IPS-20b (cell line): ENCODE data around the gene ADAM11.
A peak's percentile ranks its signal among the peaks of the same experiment; 100 is the strongest.

Source experiments
- H3K27ac ChIP-seq: one replicate; pipeline ENCODE4 v1.5.1; 2013; ENCODE audit warnings: low read length
- H3K27me3 ChIP-seq: 2 replicates; pipeline ENCODE4 v1.6.1; 2013; ENCODE audit warnings: mild to moderate bottlenecking, low read length, inconsistent platforms; ENCODE audit not compliant: insufficient read depth
- H3K36me3 ChIP-seq: 2 replicates; pipeline ENCODE4 v1.6.1; 2013; ENCODE audit warnings: low read depth, mild to moderate bottlenecking, inconsistent platforms, low read length, moderate library complexity; ENCODE audit not compliant: insufficient read depth
- H3K4me1 ChIP-seq: 2 replicates; pipeline ENCODE4 v1.6.1; 2013; ENCODE audit warnings: mild to moderate bottlenecking, control low read depth, inconsistent platforms, low read length, moderate library complexity; ENCODE audit not compliant: insufficient read depth
- H3K4me3 ChIP-seq: 2 replicates; pipeline ENCODE4 v1.5.1; 2013; ENCODE audit warnings: mild to moderate bottlenecking, low read length, inconsistent platforms
- H3K9ac ChIP-seq: 2 replicates; pipeline ENCODE4 v1.6.1; 2013; ENCODE audit warnings: low read depth, mild to moderate bottlenecking, inconsistent platforms, low read length, moderate library complexity
- H3K9me3 ChIP-seq: 2 replicates; pipeline ENCODE4 v1.6.1; 2013; ENCODE audit warnings: mild to moderate bottlenecking, low read depth, low read length, inconsistent platforms; ENCODE audit not compliant: insufficient read depth

Gene ADAM11

DNA sequence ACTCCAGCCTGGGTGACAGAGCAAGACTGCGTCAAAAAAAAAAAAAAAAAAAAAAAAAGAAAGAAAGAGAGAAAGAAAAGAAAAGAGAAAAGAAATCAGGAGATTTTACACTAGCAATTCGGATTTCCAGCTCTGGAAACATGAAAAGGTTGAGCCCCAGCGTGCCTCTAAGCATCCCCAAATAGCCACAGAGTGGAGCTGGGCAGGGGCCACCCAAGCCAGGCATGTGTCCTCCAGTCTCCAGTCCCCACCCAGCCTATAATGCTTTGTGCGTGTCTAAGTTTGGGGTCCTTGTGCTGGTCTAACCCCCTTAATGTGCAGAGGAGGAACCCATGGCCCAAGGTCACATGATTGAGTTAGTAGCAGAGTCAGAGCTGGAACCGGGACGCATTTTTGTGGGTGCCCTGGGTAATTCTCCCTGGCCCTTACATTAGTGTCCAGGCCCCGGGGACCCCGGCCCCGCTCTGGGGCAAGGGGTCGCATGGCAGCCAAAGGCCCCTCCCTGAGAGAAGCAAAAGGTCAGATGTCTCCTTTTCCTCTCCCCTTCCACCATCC is 19.9 kb downstream of the ADAM11 start:
- Histone ChIP-seq H3K9me3 (no peaks in the 10 kb centered on the region), H3K4me3 (peak overlapping the region; percentile 48; the same call in 1 of the 2 replicates), H3K4me1 (peaks cover 19% of the 10 kb centered on the region), H3K27me3 (peaks cover 23% of the 10 kb centered on the region), H3K9ac (no peak overlapping the region; the same call in 1 of the 2 replicates), H3K36me3 (no peaks in the 10 kb centered on the region), H3K27ac (no peak overlapping the region)

DNA sequence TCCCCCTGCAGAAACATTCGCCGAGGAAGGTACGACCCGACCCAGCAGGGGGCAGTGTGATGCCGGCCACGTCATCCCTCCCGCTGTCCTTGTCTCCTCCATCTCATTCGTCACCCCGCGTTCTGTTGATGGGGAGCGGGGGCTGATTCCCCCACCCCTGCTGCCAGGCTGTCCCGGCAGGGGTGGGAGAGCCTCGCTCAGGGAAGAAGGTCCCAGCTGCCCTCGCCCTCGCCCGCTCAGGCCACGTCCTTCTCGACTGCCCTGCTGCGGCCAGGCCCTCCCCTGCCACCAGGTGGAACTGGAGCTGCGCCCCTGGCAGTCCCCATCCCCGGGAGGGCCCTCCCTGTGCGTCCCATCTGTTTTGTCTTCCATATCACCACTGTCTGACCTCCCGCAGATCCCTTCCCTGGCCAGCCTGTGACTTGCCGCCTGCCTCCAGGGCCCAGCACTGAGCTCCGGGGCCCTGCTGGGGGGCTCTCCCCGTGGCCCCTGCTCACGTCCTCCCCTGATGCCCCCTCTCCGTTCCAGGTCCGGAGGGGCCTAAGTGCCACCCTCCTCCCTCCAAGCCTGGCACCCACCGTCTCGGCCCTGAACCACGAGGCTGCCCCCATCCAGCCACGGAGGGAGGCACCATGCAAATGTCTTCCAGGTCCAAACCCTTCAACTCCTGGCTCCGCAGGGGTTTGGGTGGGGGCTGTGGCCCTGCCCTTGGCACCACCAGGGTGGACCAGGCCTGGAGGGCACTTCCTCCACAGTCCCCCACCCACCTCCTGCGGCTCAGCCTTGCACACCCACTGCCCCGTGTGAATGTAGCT is 20.6 kb downstream of the ADAM11 start:
- no peaks in the 10 kb centered on the region for H3K9me3 ChIP-seq
- H3K36me3 ChIP-seq = no peaks in the 10 kb centered on the region
- H3K9ac ChIP-seq = peak overlapping the region; percentile 3; the same call in 1 of the 2 replicates
- H3K4me1 ChIP-seq = peaks cover 19% of the 10 kb centered on the region
- H3K27me3 ChIP-seq = peaks cover 23% of the 10 kb centered on the region
- H3K27ac ChIP-seq = no peak overlapping the region
- H3K4me3 ChIP-seq = peak overlapping the region; percentile 48; the same call in 1 of the 2 replicates

DNA sequence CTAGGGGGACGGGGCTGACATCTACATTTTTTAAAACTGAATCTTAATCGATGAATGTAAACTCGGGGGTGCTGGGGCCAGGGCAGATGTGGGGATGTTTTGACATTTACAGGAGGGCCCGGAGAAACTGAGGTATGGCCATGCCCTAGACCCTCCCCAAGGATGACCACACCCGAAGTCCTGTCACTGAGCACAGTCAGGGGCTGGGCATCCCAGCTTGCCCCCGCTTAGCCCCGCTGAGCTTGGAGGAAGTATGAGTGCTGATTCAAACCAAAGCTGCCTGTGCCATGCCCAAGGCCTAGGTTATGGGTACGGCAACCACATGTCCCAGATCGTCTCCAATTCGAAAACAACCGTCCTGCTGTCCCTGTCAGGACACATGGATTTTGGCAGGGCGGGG is 21.4 kb downstream of the ADAM11 start:
- H3K36me3 ChIP-seq = no peaks in the 10 kb centered on the region
- no peak overlapping the region for H3K4me3 ChIP-seq
- H3K27me3 ChIP-seq = peaks cover 23% of the 10 kb centered on the region
- peaks cover 19% of the 10 kb centered on the region for H3K4me1 ChIP-seq
- H3K27ac ChIP-seq = no peak overlapping the region
- H3K9me3 ChIP-seq = no peaks in the 10 kb centered on the region
- no peak overlapping the region for H3K9ac ChIP-seq

GRCh38 chr17:44780845-44781480 is 22.2 kb downstream of the ADAM11 start:
- Histone ChIP-seq H3K4me3 (no peak overlapping the region), H3K36me3 (no peaks in the 10 kb centered on the region), H3K4me1 (peaks cover 19% of the 10 kb centered on the region), H3K9ac (no peak overlapping the region), H3K27ac (no peak overlapping the region), H3K9me3 (no peaks in the 10 kb centered on the region), H3K27me3 (peaks cover 22% of the 10 kb centered on the region)

- Histone ChIP-seq H3K36me3 (no peaks in the 10 kb centered on the region), H3K4me1 (peaks cover 19% of the 10 kb centered on the region), H3K9me3 (no peaks in the 10 kb centered on the region), H3K4me3 (peak overlapping the region; percentile 19; the same call in 1 of the 2 replicates), H3K27ac (no peak overlapping the region), H3K27me3 (peaks cover 15% of the 10 kb centered on the region), H3K9ac (peak overlapping the region; percentile 43; the same call in 1 of the 2 replicates)
Observed at GRCh38 chr17:44781551-44782325, 22.9 kb downstream of the ADAM11 start.

DNA sequence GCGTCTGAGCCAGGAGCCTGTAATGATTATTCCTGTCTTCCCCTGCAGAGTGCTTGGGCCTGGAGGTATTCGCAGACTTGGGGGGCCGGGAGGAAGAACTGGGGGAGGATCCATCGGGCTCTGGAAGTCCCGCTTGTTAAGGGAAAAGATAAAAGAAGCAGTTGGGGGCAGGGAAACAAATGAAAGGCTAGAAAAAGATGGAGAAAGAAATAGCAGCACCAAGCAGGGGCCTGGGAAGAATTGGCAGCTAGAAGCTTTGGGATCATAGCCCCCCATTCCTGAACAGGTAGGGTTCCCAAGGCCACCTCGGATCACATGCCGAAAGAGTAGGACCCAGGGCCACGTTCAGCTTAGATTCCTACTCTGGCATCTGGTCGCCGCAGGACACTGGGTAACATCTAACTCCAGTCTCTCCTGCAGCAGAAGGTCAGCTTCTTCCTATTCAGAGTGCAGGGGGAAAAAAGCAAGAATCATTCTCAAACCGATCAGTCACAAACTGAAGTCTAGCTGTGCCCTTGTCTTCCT is 23.6 kb downstream of the ADAM11 start:
- peak overlapping the region; percentile 20; the same call in 1 of the 2 replicates for H3K9ac ChIP-seq

GRCh38 chr17:44785921-44786320 is 27.1 kb downstream of the ADAM11 start:
- H3K4me3 ChIP-seq = no peak overlapping the region
- no peaks in the 10 kb centered on the region for H3K9me3 ChIP-seq
- H3K27me3 ChIP-seq = no peaks in the 10 kb centered on the region
- peaks cover 17% of the 10 kb centered on the region for H3K4me1 ChIP-seq
- no peak overlapping the region for H3K9ac ChIP-seq
- no peak overlapping the region for H3K27ac ChIP-seq
- no peaks in the 10 kb centered on the region for H3K36me3 ChIP-seq

More for the DNA sequence above, 23.6 kb downstream of the ADAM11 start:
- Histone ChIP-seq H3K4me3 (peak overlapping the region; percentile 19; the same call in 1 of the 2 replicates), H3K4me1 (peaks cover 19% of the 10 kb centered on the region), H3K27ac (no peak overlapping the region), H3K9me3 (no peaks in the 10 kb centered on the region), H3K27me3 (peaks cover 8% of the 10 kb centered on the region), H3K36me3 (no peaks in the 10 kb centered on the region)

DNA sequence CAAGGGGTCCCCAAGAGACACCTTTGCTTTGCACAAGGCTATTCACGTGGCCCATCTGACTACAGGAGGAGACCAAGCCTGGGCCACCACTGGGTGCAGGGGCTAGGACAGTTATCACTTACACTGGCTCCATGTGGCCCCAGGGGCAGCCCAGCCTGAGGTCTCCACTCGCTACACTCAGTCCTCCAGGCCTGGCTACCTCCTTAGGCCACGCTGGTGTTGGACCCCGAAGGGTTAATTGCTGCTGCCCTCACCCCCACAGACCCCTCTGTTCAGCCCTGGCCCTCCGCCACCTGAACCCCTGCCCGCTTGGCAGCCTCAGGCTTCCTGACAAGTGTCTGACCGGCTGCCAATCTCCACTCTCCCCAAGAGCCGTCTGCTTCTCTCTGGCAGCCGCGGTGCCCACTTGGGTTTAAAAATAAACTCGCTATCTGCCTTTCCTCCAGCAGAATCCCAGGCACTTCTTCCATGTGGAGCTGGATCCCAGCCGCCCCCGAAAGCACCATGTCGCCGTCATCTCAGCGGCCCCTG is 27.8 kb downstream of the ADAM11 start:
- Histone ChIP-seq H3K9ac (no peak overlapping the region), H3K9me3 (no peaks in the 10 kb centered on the region), H3K4me3 (no peak overlapping the region), H3K27me3 (no peaks in the 10 kb centered on the region), H3K4me1 (peaks cover 11% of the 10 kb centered on the region), H3K27ac (no peak overlapping the region), H3K36me3 (no peaks in the 10 kb centered on the region)

DNA sequence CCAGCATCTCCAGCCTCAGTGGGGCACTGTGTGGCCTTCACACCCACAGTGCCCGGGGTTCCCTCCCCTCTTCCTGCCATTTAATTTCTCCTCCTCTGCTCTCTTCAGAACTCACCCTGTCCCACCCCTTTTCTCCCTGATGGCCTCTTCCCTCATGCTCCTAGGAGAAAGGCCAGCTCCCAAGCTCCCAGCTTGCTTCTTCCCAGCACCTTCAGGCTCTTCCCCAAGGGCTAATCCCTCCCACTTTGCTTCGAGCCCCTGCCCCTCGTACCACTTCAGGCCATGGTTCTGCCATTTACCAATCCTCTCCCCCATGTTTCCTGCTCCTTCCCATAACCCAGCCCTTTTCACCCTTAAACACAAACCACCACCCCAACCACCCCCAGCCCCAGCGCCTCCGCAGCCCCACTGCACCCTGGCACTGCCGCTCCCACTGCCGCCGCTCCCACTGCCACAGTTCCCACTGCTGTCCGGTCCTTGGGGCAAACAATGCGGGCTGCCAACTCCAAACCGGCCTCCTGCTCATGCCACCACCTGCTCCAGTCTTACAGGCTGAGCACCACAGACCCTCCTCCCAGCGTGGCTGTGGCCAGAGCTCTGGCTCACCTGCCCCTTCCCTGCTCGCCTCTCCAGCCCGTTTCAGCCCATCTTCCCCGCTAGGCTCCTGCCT is 28.6 kb downstream of the ADAM11 start:
- Histone ChIP-seq H3K9me3 (no peaks in the 10 kb centered on the region), H3K4me3 (no peak overlapping the region), H3K4me1 (peaks cover 3% of the 10 kb centered on the region), H3K27me3 (no peaks in the 10 kb centered on the region), H3K36me3 (no peaks in the 10 kb centered on the region), H3K27ac (no peak overlapping the region), H3K9ac (no peak overlapping the region)

- Histone ChIP-seq H3K4me3 (no peak overlapping the region), H3K9ac (no peak overlapping the region), H3K27me3 (no peaks in the 10 kb centered on the region), H3K27ac (no peak overlapping the region), H3K36me3 (no peaks in the 10 kb centered on the region), H3K9me3 (no peaks in the 10 kb centered on the region), H3K4me1 (no peaks in the 10 kb centered on the region)
Observed at GRCh38 chr17:44788139-44788538, 29.4 kb downstream of the ADAM11 start.
